A549 (cell line): ENCODE results near the gene MYLK.

Experiments
- CHD2 ChIP-seq: fragments of 150-350 bp; IDR thresholded peaks from 2 replicates; pipeline ENCODE4 v1.6.1; 2014; ENCODE audit warnings: low read length; ENCODE audit not compliant: partially characterized antibody
- CTCF ChIP-seq: fragments of >200 bp; sonication (Bioruptor Twin); formaldehyde crosslinking; IDR thresholded peaks from 3 replicates; pipeline ENCODE4 v1.5.1; 2016
- E2F6 ChIP-seq: IDR thresholded peaks from 2 replicates; pipeline ENCODE4 v1.6.1; 2012; ENCODE audit warnings: low read depth, borderline replicate concordance
- MAFK ChIP-seq: fragments of 450-650 bp; IDR thresholded peaks from 2 replicates; pipeline ENCODE4 v1.6.1; 2014; ENCODE audit not compliant: partially characterized antibody
- MAX ChIP-seq: IDR thresholded peaks from 2 replicates; pipeline ENCODE4 v1.6.1; 2012
- MYC ChIP-seq: IDR thresholded peaks from 2 replicates; pipeline ENCODE4 v1.6.1; 2012; ENCODE audit warnings: mild to moderate bottlenecking, inconsistent platforms, low read length, improper control_type of control experiment, borderline replicate concordance
- POLR2A ChIP-seq: IDR thresholded peaks from 2 replicates; pipeline ENCODE4 v1.6.1; 2012; ENCODE audit warnings: mild to moderate bottlenecking, low read length
- RCOR1 ChIP-seq: fragments of 150-350 bp; IDR thresholded peaks from 2 replicates; pipeline ENCODE4 v1.6.1; 2014; ENCODE audit warnings: antibody characterized with exemption, low read length, low read depth
- RFX5 ChIP-seq: fragments of 450-650 bp; IDR thresholded peaks from 2 replicates; pipeline ENCODE4 v1.7.1; 2014; ENCODE audit warnings: antibody characterized with exemption, mild to moderate bottlenecking, moderate library complexity
- SMC3 ChIP-seq: fragments of >200 bp; sonication (Bioruptor Twin); formaldehyde crosslinking; IDR thresholded peaks from 3 replicates; pipeline ENCODE4 v1.6.1; 2018; ENCODE audit warnings: inconsistent platforms
- ZNF302 ChIP-seq: fragments of 250-450 bp; sonication (Bioruptor Pico); IDR thresholded peaks from 2 replicates; pipeline ENCODE4 v1.9.0; 2021; ENCODE audit warnings: inconsistent platforms, mild to moderate bottlenecking, moderate library complexity
- TF ChIP-seq, protein P1 (sequence below): fragments of 200-600 bp; sonication (generic); IDR thresholded peaks from 2 replicates; pipeline ENCODE4 v1.6.1; 2016; ENCODE audit warnings: antibody characterized with exemption, mild to moderate bottlenecking, moderate library complexity

DNA sequence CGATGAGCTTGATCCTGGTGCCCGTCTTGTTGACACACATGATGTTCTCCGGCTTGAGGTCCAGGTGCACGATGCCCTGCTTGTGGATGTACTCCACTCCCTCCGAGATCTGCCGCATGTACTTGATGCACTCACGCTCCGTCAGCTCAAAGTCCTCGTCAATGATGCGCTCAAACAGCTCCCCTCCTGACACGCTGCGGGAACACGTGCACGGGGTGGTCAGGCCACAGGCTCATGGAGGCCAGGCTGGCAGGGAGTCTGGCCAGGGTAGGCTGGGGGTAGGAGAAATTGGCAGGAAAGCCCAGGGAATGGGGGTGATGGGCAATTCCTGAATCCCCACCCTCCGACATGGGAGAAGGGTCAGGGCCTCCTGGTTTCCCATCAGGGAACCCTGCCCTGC lies 243.8 kb downstream of the MYLK start:
- no peak for TF ChIP-seq RFX5
- no peak for TF ChIP-seq MYC
- no peak for TF ChIP-seq CTCF
- no peak for TF ChIP-seq MAX
- no peak for TF ChIP-seq POLR2A
- TF ChIP-seq ZNF302, result no peak
- TF ChIP-seq, protein P1, sequence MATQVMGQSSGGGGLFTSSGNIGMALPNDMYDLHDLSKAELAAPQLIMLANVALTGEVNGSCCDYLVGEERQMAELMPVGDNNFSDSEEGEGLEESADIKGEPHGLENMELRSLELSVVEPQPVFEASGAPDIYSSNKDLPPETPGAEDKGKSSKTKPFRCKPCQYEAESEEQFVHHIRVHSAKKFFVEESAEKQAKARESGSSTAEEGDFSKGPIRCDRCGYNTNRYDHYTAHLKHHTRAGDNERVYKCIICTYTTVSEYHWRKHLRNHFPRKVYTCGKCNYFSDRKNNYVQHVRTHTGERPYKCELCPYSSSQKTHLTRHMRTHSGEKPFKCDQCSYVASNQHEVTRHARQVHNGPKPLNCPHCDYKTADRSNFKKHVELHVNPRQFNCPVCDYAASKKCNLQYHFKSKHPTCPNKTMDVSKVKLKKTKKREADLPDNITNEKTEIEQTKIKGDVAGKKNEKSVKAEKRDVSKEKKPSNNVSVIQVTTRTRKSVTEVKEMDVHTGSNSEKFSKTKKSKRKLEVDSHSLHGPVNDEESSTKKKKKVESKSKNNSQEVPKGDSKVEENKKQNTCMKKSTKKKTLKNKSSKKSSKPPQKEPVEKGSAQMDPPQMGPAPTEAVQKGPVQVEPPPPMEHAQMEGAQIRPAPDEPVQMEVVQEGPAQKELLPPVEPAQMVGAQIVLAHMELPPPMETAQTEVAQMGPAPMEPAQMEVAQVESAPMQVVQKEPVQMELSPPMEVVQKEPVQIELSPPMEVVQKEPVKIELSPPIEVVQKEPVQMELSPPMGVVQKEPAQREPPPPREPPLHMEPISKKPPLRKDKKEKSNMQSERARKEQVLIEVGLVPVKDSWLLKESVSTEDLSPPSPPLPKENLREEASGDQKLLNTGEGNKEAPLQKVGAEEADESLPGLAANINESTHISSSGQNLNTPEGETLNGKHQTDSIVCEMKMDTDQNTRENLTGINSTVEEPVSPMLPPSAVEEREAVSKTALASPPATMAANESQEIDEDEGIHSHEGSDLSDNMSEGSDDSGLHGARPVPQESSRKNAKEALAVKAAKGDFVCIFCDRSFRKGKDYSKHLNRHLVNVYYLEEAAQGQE, result no peak
- TF ChIP-seq CHD2, result no peak
- TF ChIP-seq SMC3, result no peak
- no peak for TF ChIP-seq E2F6
- TF ChIP-seq RCOR1, result no peak
- no peak for TF ChIP-seq MAFK
